Right hindlimb (tissue), 1 donor: ENCODE results near the gene GNB1L.

Source experiments
- DNase-seq: peaks from one replicate; pipeline ENCODE4 v3.0.0-alpha.2; 2018

The GNB1L gene

DNA sequence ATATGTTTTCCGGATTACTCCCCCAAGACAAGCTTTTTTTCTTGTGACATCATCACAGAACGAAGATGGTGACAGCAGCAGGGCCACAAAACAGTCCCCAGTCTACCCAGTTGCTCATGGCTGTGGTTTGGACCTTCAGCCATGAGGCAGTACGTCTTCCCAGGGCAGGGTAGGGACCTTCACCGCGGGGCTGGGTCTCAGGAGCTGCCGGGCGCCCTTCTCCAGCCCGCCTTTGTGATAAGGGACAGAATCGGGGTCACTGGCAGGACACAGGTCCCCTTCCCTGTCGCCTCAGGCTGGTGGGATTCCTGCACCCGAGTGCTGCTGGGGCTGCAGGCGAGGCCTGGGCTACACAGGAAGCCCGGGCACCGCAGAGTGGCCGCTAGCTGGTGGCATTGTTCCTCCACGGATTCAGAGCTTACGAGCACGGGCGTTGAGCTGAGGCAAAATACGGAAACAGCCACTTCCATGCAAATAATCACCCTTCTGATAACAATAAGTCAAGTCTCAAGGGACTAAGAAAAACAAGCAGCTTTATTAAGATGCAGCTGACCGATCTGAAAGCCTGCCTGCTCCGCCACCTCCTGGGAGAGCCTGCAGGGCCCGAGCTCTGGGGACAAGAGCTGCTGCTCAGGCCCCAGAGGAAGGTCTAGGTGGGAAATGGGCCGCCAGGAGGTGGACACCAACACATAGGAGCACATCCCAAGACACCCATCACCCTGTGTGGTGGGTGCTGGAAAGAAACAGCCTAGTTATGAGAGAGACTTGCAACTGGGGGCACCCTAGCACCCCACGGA is 81.8 kb downstream of the GNB1L start:
- no peak for DNase-seq

DNA sequence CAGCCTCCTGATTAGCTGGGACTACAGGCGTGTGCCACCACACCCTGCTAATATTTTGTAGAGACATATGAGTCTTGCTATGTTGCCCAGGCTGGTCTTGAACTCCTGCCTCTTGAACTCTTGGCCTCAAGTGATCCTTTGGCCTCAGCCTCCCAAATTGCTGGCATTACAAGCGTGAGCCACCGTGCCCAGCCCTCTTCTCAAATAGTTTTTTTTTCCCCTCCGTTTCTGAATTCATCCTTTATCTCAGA is 82.3 kb downstream of the GNB1L start:
- no peak for DNase-seq

DNA sequence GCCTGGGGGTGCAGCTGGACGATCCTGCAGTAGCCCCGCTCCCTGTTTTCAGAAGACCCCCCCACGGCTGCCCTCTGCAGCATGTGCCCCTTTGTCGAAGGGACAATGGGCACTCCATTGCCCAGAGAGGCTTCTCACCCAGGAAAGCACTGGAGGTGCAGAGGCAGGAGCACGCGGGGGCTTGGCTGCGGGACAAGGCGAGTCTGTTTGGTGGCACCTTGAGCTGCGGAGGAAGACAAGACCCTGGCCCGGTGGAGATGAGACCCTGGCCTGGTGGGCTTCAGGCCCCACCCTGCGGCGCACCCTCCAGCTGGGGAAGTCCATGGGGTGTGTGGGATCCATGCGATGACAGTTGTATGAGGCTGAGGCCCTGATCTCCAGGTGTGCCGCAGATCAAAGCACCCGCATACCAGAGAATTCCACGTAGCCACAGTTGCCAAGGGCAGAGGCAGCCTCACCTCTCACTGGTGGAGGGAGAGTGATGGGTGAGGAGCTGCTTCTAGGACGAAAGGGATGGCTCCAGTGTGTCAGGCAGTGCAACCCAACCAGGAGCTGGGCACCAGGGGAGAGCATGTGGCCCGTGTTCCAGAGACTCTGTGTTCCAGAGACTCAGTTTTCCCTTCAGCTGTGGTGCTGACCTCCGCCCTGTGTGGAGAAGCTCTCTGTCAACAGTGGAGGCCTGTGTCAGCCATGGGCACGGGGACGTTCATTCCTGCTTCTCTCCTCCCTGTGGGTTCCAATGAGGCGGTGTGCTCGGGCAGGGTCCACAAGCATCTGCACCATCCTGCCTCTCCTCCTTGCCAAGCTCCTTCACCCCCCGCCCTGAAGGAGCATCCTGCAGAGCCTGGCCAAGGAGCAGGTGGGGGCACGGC is 84.1 kb downstream of the GNB1L start:
- peak; percentile 11 for DNase-seq

DNA sequence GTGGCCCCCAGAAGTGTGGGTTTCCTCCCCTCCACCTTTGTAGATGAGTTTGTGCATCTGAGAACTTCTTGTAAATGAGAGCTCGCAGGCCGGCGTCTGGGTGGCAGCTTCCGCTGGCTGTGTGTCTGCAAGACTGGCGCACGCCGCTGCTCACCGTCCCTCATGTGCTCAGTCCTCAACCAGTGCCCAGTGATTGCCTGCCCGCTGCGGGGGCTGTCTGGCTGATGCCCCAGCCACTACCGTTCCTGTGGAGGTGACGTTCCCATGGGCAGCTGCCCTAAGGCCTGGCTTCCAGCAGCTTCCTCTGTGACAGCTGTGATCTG is 85.3 kb downstream of the GNB1L start:
- DNase-seq: peak; percentile 11

DNA sequence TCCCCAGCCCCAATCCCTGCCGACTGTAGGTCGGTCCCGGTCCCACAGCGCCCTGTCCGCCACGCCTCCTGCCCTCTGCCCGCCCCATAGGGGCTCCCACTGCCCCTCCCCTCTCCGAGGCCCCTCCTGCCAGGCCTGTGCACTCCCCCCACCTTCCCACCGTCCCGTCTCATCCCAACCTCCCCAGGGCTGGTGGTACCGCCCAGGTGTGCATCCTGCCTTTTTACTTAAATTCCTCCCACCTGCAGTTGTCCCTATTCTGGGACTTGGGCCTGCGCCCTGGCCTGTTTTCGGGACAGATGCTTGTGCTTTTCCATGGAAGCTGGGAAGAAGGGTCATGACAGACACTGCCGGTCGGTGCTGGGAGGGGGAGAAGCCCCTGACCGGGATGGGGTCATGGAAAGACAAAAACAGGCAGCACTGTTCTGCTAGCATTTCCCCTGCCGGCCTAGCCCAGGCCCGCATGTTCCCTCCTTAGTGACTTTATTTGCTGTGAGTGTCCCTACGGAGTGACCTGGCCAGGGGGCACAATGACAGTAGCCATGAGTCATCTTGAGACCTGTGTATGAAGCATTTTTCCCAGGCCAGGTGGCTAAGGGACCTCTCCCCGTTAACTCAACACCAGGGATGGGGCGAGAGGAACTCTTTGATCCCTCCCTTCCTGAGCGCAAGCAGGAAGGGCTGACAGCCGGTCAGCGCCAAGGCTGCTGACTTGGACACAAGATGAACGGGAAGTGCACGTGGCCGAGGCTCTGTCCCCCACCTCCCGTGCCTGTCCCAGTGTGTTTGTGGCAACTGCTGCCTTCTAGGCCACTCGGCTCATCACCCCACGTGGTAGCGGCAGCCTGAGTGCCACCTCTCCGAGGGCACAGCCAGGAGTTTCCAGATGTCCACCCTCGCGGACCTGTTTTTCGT is 87.0 kb downstream of the GNB1L start:
- no peak for DNase-seq

DNA sequence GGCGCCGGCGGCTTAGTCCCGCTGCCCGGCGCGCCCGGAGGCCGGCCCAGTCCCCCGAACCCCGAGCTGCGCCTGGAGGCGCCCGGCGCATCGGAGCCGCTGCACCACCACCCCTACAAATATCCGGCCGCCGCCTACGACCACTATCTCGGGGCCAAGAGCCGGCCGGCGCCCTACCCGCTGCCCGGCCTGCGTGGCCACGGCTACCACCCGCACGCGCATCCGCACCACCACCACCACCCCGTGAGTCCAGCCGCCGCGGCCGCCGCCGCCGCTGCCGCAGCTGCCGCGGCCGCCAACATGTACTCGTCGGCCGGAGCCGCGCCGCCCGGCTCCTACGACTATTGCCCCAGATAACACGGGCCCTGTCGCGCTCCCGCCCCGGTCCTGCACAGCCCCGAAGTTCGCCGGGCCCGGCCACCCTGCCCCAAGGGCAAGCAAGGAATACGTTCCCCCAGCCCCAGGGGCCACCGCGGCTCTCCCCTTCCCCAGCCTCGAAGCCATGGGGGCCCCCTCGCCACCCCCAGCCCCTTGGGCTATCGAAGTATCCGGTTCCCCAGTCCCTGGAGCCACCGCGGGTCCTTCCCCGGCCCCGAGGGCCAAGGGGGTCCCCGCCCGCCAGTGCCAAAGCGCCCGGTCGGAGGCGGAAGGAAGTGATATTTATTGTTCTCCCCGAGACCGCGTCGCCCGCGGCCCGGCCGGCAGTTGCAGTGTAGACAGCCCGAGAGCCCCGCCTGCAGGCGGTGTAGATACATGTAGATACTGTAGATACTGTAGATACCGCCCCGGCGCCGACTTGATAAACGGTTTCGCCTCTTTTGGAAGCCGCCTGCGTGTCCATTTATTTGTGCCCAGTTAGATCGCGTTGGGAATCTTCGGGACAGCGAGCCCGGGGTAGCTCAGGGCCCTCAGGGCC is 87.9 kb downstream of the GNB1L start:
- no peak for DNase-seq

DNA sequence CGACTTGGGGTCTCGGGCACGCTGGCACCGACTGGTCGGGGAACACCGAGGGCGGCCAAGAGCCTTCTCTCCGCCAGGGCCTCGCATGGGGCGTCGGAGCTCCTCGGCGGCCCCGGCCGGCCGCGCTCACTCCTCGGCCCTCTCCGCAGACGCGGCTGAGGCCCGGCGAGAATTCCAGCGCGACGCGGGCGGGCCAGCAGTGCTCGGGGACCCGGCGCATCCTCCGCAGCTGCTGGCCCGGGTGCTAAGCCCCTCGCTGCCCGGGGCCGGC is 88.5 kb downstream of the GNB1L start:
- DNase-seq: no peak

DNA sequence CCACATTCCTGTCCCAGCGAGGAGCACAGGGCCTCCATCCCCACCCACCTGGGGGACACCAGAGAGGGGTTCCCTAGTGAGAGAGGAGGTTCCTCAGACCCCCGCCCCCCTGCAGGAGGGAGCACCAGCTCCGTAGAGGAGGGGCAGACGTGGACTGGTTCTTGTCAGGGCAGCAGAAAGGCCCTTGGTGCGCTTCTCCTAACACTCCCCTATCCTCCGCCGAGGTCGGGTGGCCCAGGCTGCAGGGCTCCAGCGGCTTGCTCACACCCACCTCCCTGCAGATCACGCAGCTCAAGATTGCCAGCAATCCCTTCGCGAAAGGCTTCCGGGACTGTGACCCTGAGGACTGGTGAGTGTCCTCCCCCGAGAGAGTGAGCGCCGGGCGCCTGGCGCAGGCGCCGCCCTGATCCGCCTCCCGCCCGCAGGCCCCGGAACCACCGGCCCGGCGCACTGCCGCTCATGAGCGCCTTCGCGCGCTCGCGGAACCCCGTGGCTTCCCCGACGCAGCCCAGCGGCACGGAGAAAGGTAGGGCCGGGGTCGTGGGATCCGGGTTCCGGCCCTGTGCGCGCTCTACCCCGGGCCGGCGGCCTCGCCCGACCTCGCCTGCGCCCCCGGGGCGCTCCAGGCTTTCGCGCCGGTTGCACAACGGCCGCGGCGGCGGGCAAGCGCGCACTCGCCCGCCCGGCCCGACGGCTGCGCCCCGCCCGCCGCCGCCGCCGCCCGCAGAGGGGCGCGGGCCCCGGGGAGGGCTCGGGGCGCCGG is 89.0 kb downstream of the GNB1L start:
- DNase-seq: no peak

DNA sequence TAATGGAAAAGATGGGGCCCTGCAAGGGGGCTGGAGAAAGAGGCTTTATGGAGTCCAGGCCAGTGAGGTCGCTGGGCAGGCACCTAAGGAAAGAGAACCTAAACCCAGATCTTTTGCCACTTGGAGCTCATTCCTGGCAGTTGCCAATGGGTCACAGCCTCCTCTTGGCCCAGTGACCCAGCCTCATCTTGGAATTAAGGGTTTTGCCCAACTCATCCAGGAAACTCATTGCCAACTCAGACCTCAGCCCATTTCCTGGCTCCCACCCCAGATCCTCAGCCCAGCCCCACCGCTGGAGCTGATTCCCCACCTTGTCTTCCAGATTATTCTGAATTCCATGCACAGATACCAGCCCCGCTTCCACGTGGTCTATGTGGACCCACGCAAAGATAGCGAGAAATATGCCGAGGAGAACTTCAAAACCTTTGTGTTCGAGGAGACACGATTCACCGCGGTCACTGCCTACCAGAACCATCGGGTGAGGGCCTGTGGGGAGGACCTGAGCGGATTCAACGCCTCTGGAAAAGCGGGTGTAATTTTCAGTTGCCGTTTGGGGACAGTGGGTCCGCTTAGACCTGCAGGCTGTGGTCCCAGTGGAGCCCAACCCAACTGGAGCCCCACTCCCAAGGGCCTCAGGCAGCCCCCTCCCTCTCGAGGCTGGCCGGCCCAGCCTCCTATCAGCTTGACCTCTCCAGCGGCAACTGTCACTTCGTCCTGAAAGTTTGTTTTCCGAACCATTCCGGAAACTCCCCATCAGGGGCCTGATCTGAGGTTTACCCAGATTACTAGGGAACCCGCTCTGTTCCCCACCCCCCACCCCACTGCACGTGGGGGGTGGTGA is 89.8 kb downstream of the GNB1L start:
- no peak for DNase-seq

DNA sequence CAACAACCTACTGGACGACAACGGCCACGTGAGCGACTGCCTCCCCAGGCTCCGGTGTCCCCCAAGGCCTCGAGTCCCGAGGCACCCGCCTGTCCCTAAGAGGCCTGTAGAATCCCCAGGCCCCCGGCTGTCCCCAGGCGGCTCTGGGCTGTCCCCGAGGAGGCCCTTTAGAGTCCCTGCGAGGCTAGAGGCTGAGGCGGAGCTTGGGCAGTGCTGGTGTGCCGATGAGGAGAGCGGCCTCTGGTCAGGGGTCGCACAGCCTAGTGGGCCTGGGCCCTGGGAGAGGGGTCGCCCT is 90.4 kb downstream of the GNB1L start:
- DNase-seq: no peak

DNA sequence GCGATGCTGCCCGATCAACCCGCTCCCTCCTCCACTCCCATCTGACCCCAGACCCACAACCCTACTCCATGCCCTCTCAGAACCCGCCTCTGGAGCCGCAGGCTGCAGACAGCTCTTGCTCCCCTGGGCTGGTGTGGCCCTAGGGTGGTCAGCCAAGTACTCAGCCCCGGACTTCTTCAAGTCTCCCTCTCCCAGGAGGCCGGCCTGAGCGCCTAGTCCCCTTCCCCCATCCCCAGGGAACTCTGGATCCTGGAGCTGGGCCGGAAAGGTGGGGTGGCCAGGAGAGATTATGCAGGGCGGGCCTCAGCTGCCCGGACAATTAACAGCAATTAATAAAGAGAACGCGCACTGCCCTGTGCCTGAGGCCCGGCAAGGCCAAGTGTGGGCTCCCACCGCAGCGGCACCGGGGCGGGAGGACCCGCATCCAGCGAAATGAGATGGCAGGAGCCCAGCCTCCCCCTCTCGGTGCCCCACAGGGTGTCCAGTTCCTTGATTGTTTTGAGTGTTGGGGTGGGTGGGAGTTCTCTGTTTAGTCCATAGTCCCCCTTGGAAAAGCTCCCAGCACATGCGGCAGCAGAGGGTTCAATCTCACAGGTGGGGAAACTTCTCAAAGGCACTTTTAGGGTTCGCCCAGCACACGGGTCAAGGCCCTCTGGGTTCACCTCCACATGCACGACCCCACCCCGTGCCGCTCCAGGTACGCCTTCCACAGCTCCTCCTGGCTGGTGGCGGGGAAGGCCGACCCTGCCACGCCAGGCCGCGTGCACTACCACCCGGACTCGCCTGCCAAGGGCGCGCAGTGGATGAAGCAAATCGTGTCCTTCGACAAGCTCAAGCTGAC is 91.0 kb downstream of the GNB1L start:
- no peak for DNase-seq

DNA sequence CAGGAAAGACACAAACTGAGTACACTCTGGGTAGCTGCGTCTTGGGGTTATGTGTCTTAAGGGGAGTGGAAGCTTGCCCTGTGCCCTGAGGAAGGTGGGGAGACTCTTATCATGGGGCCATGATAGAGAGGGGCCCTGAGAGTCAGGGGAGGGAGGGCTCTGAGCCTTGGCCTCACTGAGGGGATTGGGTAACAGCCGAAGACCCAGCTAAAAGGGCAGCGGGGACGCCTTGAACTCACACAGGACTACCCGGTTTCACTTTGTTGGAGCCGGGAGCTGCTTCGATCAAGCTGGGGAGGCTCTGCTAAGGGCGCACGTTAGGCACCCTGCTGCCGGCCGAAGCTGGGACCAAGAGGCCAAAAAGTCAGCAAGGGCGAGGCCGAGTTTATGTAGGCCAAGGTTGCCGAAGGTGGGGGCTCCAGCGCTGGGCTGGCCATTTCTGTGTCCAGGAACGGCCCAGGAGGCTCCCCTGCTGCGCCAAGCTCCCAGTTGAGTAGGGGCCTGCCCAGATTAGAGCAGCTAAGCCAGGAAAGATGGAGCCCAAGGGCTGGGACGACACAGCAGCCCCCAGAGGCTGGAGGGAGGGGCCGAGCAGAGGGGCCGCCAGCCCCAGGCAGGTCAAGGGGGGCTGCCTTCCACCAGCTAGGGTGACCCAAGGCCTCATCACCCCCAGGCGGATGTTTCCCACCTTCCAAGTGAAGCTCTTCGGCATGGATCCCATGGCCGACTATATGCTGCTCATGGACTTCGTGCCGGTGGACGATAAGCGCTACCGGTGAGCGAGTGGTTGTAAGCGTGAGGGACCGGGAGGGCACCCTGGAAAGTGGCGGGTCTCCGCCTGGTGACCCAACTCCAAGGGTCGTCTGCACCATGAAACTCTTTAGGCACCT is 91.9 kb downstream of the GNB1L start:
- DNase-seq: no peak

DNA sequence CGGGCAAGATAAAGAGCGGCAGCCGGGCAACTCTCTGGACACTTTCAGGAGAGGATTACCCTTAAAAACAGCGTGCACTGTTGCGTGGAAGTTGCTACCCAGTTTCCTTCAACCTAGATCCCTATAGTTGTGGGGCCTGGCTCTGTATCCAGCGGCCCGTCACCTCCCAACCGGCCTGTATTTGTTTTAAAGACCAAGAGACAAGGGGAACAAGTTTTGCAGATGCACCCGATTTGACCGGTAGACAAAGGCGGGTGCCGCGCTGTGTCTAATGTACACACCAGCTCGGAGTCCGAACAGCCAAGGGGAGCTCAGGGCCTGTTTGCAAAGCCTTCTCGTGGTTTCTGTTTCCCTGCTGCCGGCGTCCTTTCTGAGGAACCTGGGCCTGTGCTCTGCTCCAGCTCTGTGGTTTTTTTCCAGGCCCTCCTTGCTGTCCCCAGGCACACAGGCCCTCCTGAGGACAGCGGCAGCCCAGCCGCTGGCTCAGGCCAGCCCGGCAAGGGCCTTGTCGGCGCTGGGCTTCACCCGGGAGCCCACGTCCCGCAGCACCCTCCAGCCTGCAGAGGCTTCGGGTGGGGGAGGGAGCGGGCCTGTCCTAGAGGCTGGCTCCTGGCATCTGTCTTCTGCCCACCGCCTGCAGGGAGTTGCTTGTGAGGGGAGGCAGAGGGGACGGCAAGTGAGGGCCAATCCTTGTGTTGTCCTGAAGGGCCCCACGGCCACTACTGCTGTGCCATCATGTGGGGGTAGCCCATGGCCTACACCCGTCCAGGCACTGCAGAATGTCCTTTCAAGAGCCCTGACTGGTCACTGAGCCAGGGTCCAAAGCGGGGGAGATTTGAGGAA is 92.7 kb downstream of the GNB1L start:
- no peak for DNase-seq

DNA sequence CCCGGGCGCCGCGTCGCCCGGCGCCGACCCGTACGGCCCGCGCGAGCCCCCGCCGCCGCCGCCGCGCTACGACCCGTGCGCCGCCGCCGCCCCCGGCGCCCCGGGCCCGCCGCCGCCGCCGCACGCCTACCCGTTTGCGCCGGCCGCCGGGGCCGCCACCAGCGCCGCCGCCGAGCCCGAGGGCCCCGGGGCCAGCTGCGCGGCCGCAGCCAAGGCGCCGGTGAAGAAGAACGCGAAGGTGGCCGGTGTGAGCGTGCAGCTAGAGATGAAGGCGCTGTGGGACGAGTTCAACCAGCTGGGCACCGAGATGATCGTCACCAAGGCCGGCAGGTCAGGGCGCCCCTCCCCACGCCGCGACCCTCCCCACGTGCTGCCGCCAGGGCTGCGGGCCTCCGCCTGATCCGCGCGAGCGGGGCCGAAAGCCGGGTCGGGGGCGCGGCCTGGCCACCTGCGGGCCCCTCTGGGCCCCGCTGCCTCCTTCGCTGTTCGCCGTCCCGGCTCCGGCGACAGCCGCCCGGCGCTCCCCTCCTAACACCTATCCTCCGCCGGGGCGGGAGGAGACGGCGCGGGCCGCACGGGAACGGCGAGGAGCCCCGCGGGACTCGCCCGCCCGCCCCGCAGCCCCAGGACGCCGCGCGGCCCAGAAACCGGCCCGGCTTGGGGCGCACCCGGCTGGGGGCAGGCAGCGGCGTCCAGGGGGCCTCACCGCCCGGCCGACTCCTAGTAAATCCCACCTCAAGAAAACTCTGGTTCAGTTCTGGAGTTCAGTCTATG is 93.5 kb downstream of the GNB1L start:
- no peak for DNase-seq

DNA sequence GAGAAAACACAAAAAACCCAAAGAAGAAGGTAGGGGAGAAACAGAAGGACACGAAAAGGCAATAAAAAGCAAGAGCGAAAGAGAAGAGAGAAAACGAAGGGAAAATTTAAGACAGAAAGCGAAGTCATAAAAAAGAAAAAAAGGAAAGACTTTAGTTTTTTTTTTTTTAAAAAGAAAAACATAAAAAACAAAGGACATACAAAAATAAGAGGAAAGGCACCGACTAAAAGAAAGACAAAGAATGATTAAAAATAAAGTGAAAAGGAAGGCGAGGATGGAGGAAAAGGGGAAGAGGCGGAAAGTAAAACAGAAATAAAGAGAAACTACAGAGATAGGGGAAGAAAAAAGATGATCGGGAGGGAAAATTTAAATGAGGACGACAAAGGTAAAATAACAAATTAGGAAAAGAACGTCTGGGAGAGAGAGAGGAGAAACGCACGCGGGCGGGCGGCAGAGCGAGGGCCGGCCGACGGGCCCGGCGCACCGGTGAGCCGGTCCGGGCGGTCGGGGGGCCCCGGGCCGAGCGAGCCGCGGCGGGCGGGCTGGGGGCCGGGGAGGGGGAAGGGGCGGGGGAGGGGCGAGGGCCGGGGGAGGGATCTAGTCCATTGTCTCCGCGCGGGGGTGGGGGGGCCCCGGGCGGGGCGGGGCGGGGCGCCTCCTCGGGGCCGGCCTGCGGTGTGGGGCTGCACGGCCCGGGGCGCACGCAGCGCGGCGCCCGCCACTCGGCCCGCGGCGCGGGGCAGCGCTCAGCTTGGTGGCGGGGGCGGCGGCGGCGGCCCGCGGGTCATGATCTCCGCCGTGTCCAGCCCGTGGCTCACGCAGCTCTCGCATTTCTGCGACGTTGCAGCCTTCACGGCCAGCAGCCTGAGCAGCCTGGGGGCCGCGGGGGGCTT is 94.4 kb downstream of the GNB1L start, which contains the start of gene TBX1:
Gene TBX1, plus strand, starts transcription at position 721 of the 893 bp plus-strand sequence. Its CDS starts 66 bp downstream, at position 787.
- no peak for DNase-seq

DNA sequence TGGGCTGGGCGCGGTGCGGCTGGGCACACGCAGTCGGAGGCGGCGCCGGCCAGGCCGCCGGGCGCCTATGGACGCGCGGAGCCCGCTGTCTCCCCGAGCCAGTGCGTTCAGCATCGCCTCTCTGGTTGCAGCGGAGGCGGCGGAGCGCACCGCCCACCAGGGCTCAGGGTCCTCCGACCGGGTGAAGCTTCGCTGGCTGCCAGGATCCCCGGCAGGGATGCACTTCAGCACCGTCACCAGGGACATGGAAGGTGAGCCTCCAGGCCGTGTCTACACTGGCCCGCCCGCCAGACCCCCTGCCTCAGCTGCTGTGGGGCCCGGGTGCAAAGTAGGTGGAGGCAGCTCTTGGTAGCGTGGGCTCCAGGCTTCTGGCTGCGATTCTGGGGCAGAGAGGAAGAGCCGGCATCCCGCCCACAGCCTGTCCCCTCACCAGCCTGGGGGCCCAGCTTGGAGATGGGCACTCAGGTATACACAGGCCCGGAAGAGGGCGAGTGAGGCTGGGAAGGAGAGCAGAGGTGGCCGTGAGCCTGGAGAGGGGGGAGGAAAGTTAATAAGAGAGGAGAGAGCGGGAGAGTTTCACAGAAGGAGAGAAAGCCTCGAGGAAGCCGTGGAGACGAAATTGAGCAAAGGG is 95.1 kb downstream of the GNB1L start:
- DNase-seq: no peak
